Epithelial cell of esophagus (primary cell): ENCODE results near the gene ELF3.
A peak's percentile ranks its signal among the peaks of the same experiment; 100 is the strongest.

Source experiments
- DNase-seq: peaks from one replicate; pipeline ENCODE4 v3.0.0; 2010; ENCODE audit warnings: low read depth
- H3K4me3 ChIP-seq: 2 replicates; pipeline ENCODE4 v1.5.1; 2011; ENCODE audit warnings: mild to moderate bottlenecking, low read length, control low read depth
- CTCF ChIP-seq: IDR thresholded peaks from 2 replicates; pipeline ENCODE4 v1.5.1; 2011; ENCODE audit warnings: low read depth, mild to moderate bottlenecking, low read length, control low read depth, inconsistent platforms; ENCODE audit not compliant: insufficient read depth; ENCODE audit errors: missing control alignments

Gene ELF3

GRCh38 chr1:201989354-201990128 lies 20.8 kb upstream of the ELF3 start:
- no peak for DNase-seq
- no peak overlapping the region for H3K4me3 ChIP-seq
- no peak for TF ChIP-seq CTCF

GRCh38 chr1:201990427-201990826 lies 20.0 kb upstream of the ELF3 start:
- TF ChIP-seq CTCF: no peak
- no peak overlapping the region for H3K4me3 ChIP-seq
- DNase-seq: no peak

- peak; percentile 89 for TF ChIP-seq CTCF
- DNase-seq: peak; percentile 76
- H3K4me3 ChIP-seq: no peak overlapping the region
Observed at GRCh38 chr1:201999625-202000238, 10.7 kb upstream of the ELF3 start.

- DNase-seq: no peak
- H3K4me3 ChIP-seq: no peak overlapping the region
- TF ChIP-seq CTCF: no peak
Observed at GRCh38 chr1:202002507-202002906, 7.9 kb upstream of the ELF3 start.

GRCh38 chr1:202004711-202005110 lies 5.7 kb upstream of the ELF3 start:
- no peak for TF ChIP-seq CTCF
- no peak for DNase-seq
- no peak overlapping the region for H3K4me3 ChIP-seq

- DNase-seq: no peak
- peak; percentile 39 for TF ChIP-seq CTCF
- H3K4me3 ChIP-seq: no peak overlapping the region
Observed at GRCh38 chr1:202005958-202006357, 4.4 kb upstream of the ELF3 start.

- DNase-seq: no peak
- H3K4me3 ChIP-seq: no peak overlapping the region
- TF ChIP-seq CTCF: no peak
Observed at GRCh38 chr1:202007304-202007703, 3.1 kb upstream of the ELF3 start.
